ENCODE data around the gene OPCML.

The OPCML gene

DNA sequence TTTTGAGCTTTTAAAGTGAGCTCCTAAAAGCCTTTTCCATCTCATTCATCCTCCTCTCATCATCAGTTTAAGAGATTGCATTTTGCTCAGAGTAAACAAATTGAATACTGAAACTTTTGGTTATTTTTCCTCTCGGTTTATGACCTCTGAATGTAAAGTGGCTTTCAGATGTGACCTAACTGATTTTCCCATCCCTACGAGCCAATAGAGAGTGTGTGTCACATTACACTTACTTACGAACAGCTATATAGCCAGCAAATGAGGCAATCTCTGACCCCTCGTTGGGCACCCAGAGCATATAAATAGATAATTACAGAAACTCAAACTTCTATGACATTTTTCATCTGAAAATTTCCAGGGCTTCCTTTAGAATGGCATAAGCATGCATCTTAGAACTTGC, 317.7 kb downstream of the OPCML start:
- H3K4me1 Mint-ChIP-seq (ENCODE audit: low read depth): no peaks in the 10 kb centered on the region
- no peak overlapping the region for H3K4me3 Mint-ChIP-seq

DNA sequence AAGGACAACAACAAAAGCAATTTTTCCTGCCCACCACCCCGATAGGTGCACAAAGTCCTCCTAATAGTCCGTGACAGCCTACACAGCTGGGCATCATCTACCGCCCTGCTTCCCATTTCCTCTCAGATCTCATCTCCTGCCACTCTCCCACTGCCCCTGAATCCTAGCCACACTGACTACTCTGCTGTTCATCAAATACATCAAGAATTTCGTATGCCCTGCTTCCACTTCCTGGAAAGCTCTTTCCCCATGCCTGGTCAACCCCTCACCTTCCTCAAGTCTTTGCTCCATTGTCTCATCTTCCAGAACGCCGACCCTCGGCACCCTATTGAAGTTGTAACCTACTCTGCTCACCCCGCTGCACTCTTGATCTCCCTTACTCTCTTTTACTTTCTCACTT, 320.1 kb downstream of the OPCML start:
- Mint-ChIP-seq H3K4me1 (ENCODE audit: low read depth) (no peaks in the 10 kb centered on the region), H3K9me3 (no peaks in the 10 kb centered on the region), H3K4me3 (no peak overlapping the region), H3K27ac (no peak overlapping the region), H3K36me3 (ENCODE audit: low read depth) (no peaks in the 10 kb centered on the region), H3K27me3 (ENCODE audit: low read depth) (no peaks in the 10 kb centered on the region)
- no peak for DNase-seq (ENCODE audit: low spot score)

More for the DNA sequence above, 317.7 kb downstream of the OPCML start:
- DNase-seq (ENCODE audit: low spot score): no peak
- Mint-ChIP-seq H3K36me3 (ENCODE audit: low read depth) (no peaks in the 10 kb centered on the region), H3K27me3 (ENCODE audit: low read depth) (no peaks in the 10 kb centered on the region), H3K27ac (no peak overlapping the region), H3K9me3 (no peaks in the 10 kb centered on the region)

DNA sequence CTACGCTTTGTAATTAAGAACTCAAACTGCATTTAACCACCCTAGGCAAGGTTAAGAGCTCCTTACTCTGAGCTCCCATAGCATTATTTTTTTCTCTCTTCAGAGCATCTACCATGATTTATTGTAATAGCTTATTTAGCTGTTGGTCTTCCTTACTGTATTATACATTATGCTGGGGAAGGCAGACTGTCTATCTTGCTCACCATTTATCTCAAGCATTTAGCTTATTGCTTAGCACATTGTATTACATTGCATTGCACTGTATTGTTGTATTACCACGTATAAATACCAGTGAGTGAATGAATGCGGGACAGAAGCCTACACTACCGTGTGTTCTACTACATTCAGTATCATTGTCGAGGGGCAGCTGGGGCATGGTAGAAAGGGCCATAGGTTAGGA, 324.3 kb downstream of the OPCML start:
- DNase-seq (ENCODE audit: low spot score): no peak
- no peaks in the 10 kb centered on the region for H3K36me3 Mint-ChIP-seq (ENCODE audit: low read depth)
- no peak overlapping the region for H3K4me3 Mint-ChIP-seq
- H3K9me3 Mint-ChIP-seq: no peaks in the 10 kb centered on the region
- H3K4me1 Mint-ChIP-seq (ENCODE audit: low read depth): no peaks in the 10 kb centered on the region
- no peak overlapping the region for H3K27ac Mint-ChIP-seq
- H3K27me3 Mint-ChIP-seq (ENCODE audit: low read depth): no peaks in the 10 kb centered on the region

DNA sequence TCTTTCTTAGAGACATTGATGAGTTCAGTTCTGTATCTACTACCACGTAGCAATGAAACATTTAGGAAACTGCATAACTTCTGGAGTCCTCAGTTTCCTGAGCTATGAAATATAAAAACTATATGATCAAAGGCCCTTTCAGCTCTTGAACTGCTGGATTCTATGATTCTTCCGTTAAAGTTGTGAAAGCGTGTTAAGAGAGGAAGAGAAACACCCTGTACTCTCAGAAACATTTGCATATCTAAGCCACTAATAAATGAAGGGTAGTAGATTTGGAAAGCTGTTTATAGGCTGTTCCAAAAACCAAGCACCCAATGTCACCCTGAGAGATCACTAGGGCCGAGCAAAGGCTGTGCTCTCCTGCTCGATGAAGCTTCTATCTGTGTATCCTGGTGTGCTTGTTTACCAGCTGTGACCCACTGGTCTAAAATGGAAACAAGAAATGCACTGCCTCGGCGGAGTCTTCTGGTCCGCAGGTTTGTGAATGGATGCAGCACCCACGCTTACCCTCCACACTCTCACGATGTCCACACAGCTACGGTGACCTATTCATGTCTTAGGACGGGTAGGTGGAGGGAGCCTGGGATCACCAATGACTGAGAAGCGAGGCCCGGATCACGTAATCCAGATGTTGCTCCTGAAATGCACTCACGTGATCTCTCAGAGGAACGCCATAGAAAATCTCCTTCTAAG, 325.8 kb downstream of the OPCML start:
- no peaks in the 10 kb centered on the region for H3K4me1 Mint-ChIP-seq (ENCODE audit: low read depth)
- no peak for DNase-seq (ENCODE audit: low spot score)
- no peaks in the 10 kb centered on the region for H3K36me3 Mint-ChIP-seq (ENCODE audit: low read depth)
- no peaks in the 10 kb centered on the region for H3K27me3 Mint-ChIP-seq (ENCODE audit: low read depth)
- no peak overlapping the region for H3K27ac Mint-ChIP-seq
- no peaks in the 10 kb centered on the region for H3K9me3 Mint-ChIP-seq
- H3K4me3 Mint-ChIP-seq: no peak overlapping the region

DNA sequence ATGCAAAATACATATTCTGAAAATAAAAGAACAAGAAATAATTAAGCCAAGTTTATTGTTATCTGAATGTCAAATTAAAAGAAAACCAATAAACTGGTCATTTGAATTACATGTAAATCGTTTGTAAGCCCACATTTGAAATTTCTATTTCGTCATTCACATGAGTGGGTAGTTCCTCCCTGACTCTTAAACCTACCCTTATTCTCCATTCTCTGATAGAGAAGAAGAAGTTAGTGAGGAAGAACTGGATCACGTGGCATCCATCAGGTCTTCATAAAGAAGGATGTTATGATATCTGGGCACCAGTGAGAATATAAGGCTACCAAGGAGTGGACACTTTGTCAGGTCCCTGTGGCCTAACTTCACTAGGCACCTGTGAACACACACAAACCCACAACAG, 328.1 kb downstream of the OPCML start:
- DNase-seq (ENCODE audit: low spot score): no peak
- Mint-ChIP-seq H3K4me3 (no peak overlapping the region), H3K9me3 (no peaks in the 10 kb centered on the region), H3K4me1 (ENCODE audit: low read depth) (no peaks in the 10 kb centered on the region), H3K27me3 (ENCODE audit: low read depth) (no peaks in the 10 kb centered on the region), H3K27ac (no peak overlapping the region), H3K36me3 (ENCODE audit: low read depth) (no peaks in the 10 kb centered on the region)

DNA sequence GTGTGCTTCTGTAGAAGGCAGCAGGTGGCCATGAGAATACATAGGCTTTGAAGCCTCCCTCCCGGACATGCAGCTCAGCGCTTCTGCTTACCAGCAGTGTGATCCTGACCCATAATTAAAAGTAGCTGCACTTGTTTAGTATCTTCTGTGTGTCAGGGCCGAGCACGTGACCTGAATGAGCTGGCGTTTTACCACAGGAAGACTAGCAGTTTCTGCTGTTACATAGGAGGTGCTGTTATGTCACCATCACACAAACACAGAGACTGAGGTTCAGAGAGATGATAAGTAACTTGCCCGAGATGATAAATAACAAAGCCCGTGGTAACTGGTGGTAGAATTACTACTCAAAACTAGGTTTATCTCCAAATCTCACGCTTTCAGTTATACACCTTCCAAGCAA, 329.5 kb downstream of the OPCML start:
- no peaks in the 10 kb centered on the region for H3K4me1 Mint-ChIP-seq (ENCODE audit: low read depth)
- H3K27ac Mint-ChIP-seq: no peak overlapping the region
- no peaks in the 10 kb centered on the region for H3K9me3 Mint-ChIP-seq
- DNase-seq (ENCODE audit: low spot score): no peak
- no peaks in the 10 kb centered on the region for H3K36me3 Mint-ChIP-seq (ENCODE audit: low read depth)
- H3K4me3 Mint-ChIP-seq: no peak overlapping the region
- H3K27me3 Mint-ChIP-seq (ENCODE audit: low read depth): no peaks in the 10 kb centered on the region

DNA sequence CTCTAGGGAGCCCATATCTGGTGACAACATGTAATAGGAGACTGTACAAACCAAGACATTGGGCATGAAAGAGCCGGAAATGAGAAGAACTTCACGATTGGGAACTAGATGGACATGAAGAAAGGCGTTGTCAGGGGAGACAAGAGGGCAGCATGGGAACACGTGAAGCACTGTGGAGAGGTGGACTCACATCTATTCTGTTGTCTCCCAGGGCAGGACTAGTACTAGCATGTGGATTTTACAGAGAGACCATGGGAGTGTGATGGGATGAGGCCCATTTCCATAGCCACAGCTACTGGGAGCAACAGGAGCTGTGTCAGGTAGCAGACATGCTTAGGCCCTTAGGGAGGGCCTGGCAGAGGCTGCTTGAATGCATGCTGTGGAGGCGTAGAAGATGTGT, 333.9 kb downstream of the OPCML start:
- H3K36me3 Mint-ChIP-seq (ENCODE audit: low read depth): no peaks in the 10 kb centered on the region
- H3K9me3 Mint-ChIP-seq: no peaks in the 10 kb centered on the region
- peaks cover 4% of the 10 kb centered on the region for H3K27me3 Mint-ChIP-seq (ENCODE audit: low read depth)
- no peaks in the 10 kb centered on the region for H3K4me1 Mint-ChIP-seq (ENCODE audit: low read depth)
- no peak overlapping the region for H3K4me3 Mint-ChIP-seq
- no peak overlapping the region for H3K27ac Mint-ChIP-seq
- DNase-seq (ENCODE audit: low spot score): no peak

DNA sequence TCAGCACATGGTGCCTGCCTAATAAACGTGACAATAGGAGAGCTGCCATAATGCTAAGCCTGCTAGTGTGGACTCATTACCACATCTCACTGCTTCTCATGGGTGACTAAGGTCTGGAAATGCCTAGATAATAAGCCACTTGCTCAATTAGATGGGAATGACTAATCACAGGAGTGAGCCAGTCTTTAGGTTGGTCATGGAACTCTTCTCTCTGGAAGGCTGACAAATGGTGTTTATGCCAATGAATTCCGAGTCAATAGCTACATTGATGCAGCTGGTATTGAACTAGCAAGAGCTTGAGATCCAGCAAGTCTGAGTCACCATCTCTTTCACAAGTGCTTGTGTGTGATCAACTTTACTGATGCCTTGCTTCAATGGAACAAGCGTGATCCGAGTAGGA, 334.9 kb downstream of the OPCML start:
- H3K27ac Mint-ChIP-seq: no peak overlapping the region
- no peaks in the 10 kb centered on the region for H3K4me1 Mint-ChIP-seq (ENCODE audit: low read depth)
- no peaks in the 10 kb centered on the region for H3K9me3 Mint-ChIP-seq
- no peak for DNase-seq (ENCODE audit: low spot score)
- H3K4me3 Mint-ChIP-seq: no peak overlapping the region
- H3K27me3 Mint-ChIP-seq (ENCODE audit: low read depth): peaks cover 4% of the 10 kb centered on the region
- H3K36me3 Mint-ChIP-seq (ENCODE audit: low read depth): no peaks in the 10 kb centered on the region

DNA sequence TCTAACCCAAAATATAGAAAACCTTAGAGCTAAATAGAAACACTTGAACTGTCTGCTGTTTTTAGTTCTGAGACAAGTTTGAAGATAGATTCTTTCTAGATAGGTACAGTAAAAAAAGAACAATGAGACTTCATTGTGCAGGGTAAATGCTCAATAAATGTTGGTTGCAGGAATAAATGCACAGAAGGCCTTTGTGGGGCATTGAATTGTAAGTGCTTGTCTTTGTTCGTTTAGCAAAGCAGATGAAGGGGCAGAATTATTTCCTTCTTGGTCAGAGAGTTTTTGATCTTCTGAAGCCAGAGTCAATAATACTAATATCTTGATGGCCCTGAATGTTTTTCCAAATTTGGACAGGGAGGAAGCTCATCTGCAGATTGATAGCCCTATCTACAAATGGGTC, 340.4 kb downstream of the OPCML start:
- DNase-seq (ENCODE audit: low spot score): no peak
- peaks cover 4% of the 10 kb centered on the region for H3K27me3 Mint-ChIP-seq (ENCODE audit: low read depth)
- H3K4me1 Mint-ChIP-seq (ENCODE audit: low read depth): no peaks in the 10 kb centered on the region
- no peaks in the 10 kb centered on the region for H3K9me3 Mint-ChIP-seq
- no peak overlapping the region for H3K27ac Mint-ChIP-seq
- H3K36me3 Mint-ChIP-seq (ENCODE audit: low read depth): no peaks in the 10 kb centered on the region
- no peak overlapping the region for H3K4me3 Mint-ChIP-seq

DNA sequence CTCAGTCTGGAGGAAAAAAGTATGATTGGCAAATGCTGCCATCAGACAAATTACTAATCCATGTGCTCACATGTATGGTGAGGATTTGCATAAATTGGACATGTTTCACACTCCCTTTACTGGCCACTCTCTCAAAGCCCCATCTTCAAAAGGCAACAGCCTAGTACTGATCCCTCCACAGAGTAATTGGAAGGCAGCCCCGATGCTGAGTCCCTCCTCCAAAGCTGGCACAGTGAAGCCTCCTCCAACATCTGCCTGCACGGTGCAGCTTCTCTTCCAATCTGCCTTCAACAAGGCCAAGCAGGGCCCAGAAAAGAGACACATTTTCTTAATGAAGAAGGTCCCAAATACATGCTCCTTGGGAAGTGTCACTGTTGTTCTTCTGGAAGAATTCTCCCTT, 350.6 kb downstream of the OPCML start:
- H3K27ac Mint-ChIP-seq: no peak overlapping the region
- H3K4me1 Mint-ChIP-seq (ENCODE audit: low read depth): no peaks in the 10 kb centered on the region
- no peaks in the 10 kb centered on the region for H3K9me3 Mint-ChIP-seq
- no peaks in the 10 kb centered on the region for H3K27me3 Mint-ChIP-seq (ENCODE audit: low read depth)
- H3K36me3 Mint-ChIP-seq (ENCODE audit: low read depth): no peaks in the 10 kb centered on the region
- DNase-seq (ENCODE audit: low spot score): no peak
- no peak overlapping the region for H3K4me3 Mint-ChIP-seq

DNA sequence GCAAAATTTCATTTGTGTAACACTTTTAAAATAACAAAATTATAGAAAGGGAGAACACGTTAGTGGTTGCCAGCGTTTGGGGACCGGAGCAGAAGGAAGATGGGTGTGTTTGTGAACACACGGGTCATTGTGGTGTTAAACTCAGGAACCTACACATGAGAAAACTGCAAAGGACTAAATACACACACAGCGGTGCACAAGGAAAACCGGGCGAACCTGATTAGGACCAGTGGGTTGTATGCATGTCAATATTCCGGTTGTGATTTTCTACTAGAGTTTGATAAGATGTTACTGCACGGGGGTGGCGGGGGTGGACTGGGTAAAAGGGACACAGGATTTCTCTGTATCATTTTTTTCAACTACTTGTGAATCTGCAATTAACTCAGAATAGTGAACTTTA, 351.2 kb downstream of the OPCML start:
- Mint-ChIP-seq H3K27me3 (ENCODE audit: low read depth) (no peaks in the 10 kb centered on the region), H3K4me3 (no peak overlapping the region), H3K27ac (no peak overlapping the region), H3K36me3 (ENCODE audit: low read depth) (no peaks in the 10 kb centered on the region), H3K9me3 (no peaks in the 10 kb centered on the region), H3K4me1 (ENCODE audit: low read depth) (no peaks in the 10 kb centered on the region)
- DNase-seq (ENCODE audit: low spot score): no peak

DNA sequence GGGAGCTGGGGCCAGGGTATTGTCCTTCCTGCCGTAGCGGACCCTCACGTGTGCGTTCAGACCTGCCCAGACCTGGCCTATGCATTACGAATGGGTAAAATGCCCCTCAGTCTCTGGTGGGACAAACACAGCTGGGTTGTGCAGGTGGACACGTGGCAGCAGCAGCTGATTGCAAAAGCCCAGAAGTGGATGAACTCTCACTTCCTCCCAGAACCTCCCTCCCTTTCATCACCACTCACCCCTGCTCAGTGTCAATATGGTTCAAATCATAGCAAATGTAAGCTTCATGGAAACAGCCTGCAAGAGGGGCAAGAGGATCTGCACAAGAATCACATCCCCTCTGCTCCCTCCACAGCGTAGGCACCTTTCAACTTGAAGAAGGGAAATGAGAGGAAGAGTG, 352.1 kb downstream of the OPCML start:
- H3K36me3 Mint-ChIP-seq (ENCODE audit: low read depth): no peaks in the 10 kb centered on the region

DNA sequence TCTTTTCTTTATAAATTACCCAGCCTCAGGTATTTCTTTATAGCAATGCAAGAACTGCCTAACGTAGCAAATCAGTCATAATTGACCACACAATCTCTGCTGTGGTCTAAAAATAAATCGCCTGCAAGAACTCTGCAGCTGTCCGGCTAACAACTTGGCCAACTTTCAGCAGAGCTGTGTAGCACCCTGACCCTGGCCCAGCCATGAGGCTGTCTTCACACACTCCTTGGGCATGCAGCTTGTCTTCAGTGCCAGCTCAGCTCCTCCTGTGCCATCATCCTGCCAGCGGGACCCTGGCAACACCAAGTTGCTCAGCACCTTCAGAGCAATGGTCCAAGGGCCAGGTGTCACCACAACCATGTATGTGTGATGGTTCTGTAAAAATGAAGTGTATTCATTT, 355.6 kb downstream of the OPCML start:
- H3K27me3 Mint-ChIP-seq (ENCODE audit: low read depth): no peaks in the 10 kb centered on the region
- no peak for DNase-seq (ENCODE audit: low spot score)
- no peak overlapping the region for H3K4me3 Mint-ChIP-seq
- H3K36me3 Mint-ChIP-seq (ENCODE audit: low read depth): no peaks in the 10 kb centered on the region
- H3K27ac Mint-ChIP-seq: no peak overlapping the region
- no peaks in the 10 kb centered on the region for H3K9me3 Mint-ChIP-seq
- H3K4me1 Mint-ChIP-seq (ENCODE audit: low read depth): no peaks in the 10 kb centered on the region

More for the DNA sequence above, 352.1 kb downstream of the OPCML start:
- Mint-ChIP-seq H3K9me3 (no peaks in the 10 kb centered on the region), H3K27ac (no peak overlapping the region), H3K4me3 (no peak overlapping the region), H3K27me3 (ENCODE audit: low read depth) (no peaks in the 10 kb centered on the region), H3K4me1 (ENCODE audit: low read depth) (no peaks in the 10 kb centered on the region)
- DNase-seq (ENCODE audit: low spot score): no peak

DNA sequence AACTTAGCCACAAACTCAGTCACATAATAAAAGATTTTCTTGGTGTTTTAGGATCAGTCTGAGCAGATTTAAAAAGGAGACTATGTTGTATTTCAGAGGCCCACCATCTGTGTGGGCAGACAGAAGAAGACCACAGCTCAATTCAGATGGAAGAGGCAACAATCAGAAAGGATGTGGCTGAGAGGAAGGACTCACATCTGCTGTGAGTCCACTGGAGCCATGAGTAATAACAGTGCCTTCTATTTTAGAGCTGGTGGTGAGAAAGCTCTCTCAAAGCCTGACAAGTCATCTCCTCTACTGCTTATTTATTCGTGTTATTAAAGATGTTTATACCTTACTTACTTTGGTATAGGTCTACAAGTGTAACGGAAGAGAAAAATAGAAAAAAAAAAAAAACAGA, 357.2 kb downstream of the OPCML start:
- Mint-ChIP-seq H3K9me3 (no peaks in the 10 kb centered on the region), H3K4me1 (ENCODE audit: low read depth) (no peaks in the 10 kb centered on the region), H3K36me3 (ENCODE audit: low read depth) (no peaks in the 10 kb centered on the region), H3K27me3 (ENCODE audit: low read depth) (no peaks in the 10 kb centered on the region), H3K27ac (no peak overlapping the region), H3K4me3 (no peak overlapping the region)
- DNase-seq (ENCODE audit: low spot score): no peak

DNA sequence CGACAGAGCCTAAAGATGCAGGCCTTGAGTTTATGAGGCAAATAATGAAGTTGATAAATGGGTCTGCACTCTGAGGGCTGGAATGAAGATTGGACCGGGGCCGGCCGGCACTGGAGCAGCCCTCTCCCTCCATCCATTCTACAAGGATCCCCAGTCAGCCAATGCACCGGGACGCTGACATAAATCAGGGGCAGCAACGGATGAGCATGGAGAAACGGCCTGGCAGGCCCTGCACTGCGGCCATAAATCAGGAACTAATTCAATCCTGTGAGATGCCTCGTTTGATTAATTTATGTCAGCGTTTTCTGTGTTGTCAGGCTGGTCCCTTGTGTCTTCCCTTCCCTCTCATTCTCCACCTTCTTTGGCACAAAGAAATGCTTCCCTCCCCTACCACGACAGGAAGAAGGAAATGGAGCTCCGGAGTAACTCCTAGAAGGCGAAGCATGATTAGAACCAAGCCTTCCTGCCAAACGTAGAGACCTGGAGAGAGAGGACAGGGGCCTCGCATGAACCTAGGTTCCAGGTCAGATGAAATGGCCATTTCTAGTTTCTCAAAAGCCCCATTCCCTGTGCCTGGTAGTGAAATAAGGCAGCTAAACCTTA, 358.4 kb downstream of the OPCML start:
- Mint-ChIP-seq H3K4me1 (ENCODE audit: low read depth) (no peaks in the 10 kb centered on the region), H3K4me3 (no peak overlapping the region), H3K9me3 (no peaks in the 10 kb centered on the region), H3K36me3 (ENCODE audit: low read depth) (no peaks in the 10 kb centered on the region), H3K27me3 (ENCODE audit: low read depth) (no peaks in the 10 kb centered on the region), H3K27ac (no peak overlapping the region)
- no peak for DNase-seq (ENCODE audit: low spot score)
